GM12878 (cell line): ENCODE results near the gene AGPAT2. TPM values are rescaled to one million over a fixed set of nuclear protein-coding genes. Genes with fewer than 3 reads are reported as not detected.

Source experiments
- ASH2L ChIP-seq: fragments of 300-600, 200-600 bp; sonication (generic); IDR thresholded peaks from 2 replicates; pipeline ENCODE4 v1.6.1; 2017; ENCODE audit warnings: low read depth, mild to moderate bottlenecking, borderline replicate concordance
- CBX5 ChIP-seq: sonication (generic); IDR thresholded peaks from 2 replicates; pipeline ENCODE4 v1.6.1; 2016; ENCODE audit warnings: low read depth, moderate library complexity, mild to moderate bottlenecking, inconsistent platforms
- HCFC1 ChIP-seq: fragments of 150-350 bp; IDR thresholded peaks from 2 replicates; pipeline ENCODE4 v1.6.1; 2014; ENCODE audit warnings: low read length
- JUND ChIP-seq: IDR thresholded peaks from 2 replicates; pipeline ENCODE4 v1.6.1; 2012; ENCODE audit warnings: low read depth, mild to moderate bottlenecking, low read length, improper control_type of control experiment, moderate library complexity
- NR2C1 ChIP-seq: fragments of 450-650 bp; IDR thresholded peaks from 2 replicates; pipeline ENCODE4 v1.6.1; 2017; ENCODE audit warnings: antibody characterized with exemption, mild to moderate bottlenecking, moderate library complexity
- NR2F1 ChIP-seq: fragments of 450-650 bp; conservative IDR thresholded peaks from 2 replicates; pipeline ENCODE4 v1.6.1; 2017; ENCODE audit warnings: mild to moderate bottlenecking
- PML ChIP-seq: IDR thresholded peaks from 2 replicates; pipeline ENCODE4 v1.6.1; 2012; ENCODE audit warnings: low read length, inconsistent platforms
- POU2F2 ChIP-seq: IDR thresholded peaks from 3 replicates; pipeline ENCODE4 v1.6.1; 2011; ENCODE audit warnings: low read depth, mild to moderate bottlenecking, low read length, borderline replicate concordance
- RCOR1 ChIP-seq: conservative IDR thresholded peaks from 2 replicates; pipeline ENCODE4 v1.6.1; 2012; ENCODE audit warnings: low read depth, low read length, improper control_type of control experiment
- SUZ12 ChIP-seq: fragments of 200-600 bp; sonication (generic); IDR thresholded peaks from one replicate; pipeline ENCODE4 v1.6.1; 2018; ENCODE audit warnings: antibody characterized with exemption, mild to moderate bottlenecking; ENCODE audit not compliant: unreplicated experiment
- TBL1XR1 ChIP-seq: IDR thresholded peaks from 2 replicates; pipeline ENCODE4 v1.6.1; 2012; ENCODE audit warnings: low read depth, low read length, improper control_type of control experiment
- polyA plus RNA-seq, 11 experiments: library from polyadenylated mRNA; depleted of rRNA in 4 of 11; unstranded in 6 of 11; stranded (reverse) in 5 of 11; fragments of >200 nt; fragmentation: Nextera tagmentation in 4 of 11; fragmentation: Illumina TruSeq in 1 of 11; extraction: Ambion mirVana in 4 of 11; extraction: Trizol in 1 of 11; gene quantifications; 1 replicate in 1 of 11; 2 replicates in 10 of 11; pipeline versions ENCODE4 v1.2.1 to v1.2.3, GENCODE V29; 2011 to 2016; ENCODE audit warnings: inconsistent platforms in 2 of 11, missing spikeins in 2 of 11, low read depth in 1 of 11
- total RNA-seq, 4 experiments: library from RNA; depleted of rRNA in 3 of 4; stranded (reverse); fragments of >200 nt in 3 of 4; fragmentation: Illumina TruSeq in 1 of 4; extraction: Trizol in 1 of 4; gene quantifications; 2 replicates each; pipeline versions ENCODE4 v1.2.1 to v1.2.3, GENCODE V29; 2013 to 2021
- TF ChIP-seq, protein P1 (sequence below): fragments of 450-650 bp; IDR thresholded peaks from 2 replicates; pipeline ENCODE4 v1.6.1; 2017; ENCODE audit warnings: mild to moderate bottlenecking, moderate library complexity
- TF ChIP-seq, protein P2 (sequence below): IDR thresholded peaks from 2 replicates; pipeline ENCODE4 v1.6.1; 2012; ENCODE audit warnings: low read depth, low read length, improper control_type of control experiment
- TF ChIP-seq, protein P3 (sequence below): fragments of 450-650 bp; IDR thresholded peaks from 2 replicates; pipeline ENCODE4 v1.6.1; 2017; ENCODE audit warnings: mild to moderate bottlenecking, moderate library complexity
- TF ChIP-seq, protein P4 (sequence below): fragments of 450-650 bp; IDR thresholded peaks from 2 replicates; pipeline ENCODE4 v1.6.1; 2016; ENCODE audit warnings: mild to moderate bottlenecking, moderate library complexity, borderline replicate concordance

Gene AGPAT2
- total and polyA plus RNA-seq, 10 of the 15 experiments (the other 5 are each of a cell fraction or from before 2014, with no cell fraction given): 0.10 to 28.5 (median 18.2) TPM

DNA sequence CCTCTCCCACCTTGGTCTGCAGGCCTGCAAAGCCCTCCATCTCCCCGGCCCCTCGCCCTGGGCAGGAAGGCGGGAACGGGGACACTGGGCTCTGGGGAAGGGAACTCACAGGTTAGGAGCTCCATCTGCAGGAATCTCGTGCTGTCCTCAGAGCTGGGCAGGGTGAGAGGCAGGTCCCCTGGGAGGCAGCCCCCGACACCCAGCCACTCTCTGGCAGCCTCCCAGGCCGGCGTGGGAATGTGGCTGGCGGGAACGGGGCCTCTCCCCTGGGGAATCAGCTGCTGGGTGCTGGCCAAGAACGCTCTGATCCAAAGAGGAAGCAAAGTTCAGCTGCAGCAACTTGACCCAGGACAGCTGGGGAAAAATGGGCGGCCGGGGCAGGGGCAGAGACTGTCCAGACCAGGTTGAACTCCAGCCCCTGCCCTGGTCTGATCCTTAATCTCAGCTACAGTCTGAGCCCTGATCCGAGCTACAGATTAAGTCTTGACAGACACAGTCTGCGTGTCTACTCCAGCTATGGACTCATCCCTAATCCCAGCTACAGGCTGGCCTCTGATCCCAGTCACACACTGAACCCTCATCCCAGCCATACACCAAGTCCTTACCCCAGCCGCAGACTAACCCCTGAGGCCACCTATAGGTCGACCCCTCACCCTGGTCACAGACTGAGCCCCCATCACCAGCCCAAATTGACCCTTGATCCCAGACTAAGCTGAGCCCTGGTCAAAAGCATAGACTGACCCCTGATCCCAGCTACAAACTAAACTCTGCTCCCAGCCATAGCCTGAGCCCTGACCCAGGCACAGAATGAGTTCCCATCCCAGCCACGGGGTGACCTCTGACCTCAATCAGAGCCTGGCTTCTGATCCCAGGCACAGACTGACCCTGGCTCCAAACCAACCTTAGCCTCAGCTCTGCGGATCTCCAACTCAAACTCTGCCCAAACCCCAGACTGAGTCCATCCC lies 61.9 kb downstream of the AGPAT2 start (continued):
- TF ChIP-seq, protein P1, sequence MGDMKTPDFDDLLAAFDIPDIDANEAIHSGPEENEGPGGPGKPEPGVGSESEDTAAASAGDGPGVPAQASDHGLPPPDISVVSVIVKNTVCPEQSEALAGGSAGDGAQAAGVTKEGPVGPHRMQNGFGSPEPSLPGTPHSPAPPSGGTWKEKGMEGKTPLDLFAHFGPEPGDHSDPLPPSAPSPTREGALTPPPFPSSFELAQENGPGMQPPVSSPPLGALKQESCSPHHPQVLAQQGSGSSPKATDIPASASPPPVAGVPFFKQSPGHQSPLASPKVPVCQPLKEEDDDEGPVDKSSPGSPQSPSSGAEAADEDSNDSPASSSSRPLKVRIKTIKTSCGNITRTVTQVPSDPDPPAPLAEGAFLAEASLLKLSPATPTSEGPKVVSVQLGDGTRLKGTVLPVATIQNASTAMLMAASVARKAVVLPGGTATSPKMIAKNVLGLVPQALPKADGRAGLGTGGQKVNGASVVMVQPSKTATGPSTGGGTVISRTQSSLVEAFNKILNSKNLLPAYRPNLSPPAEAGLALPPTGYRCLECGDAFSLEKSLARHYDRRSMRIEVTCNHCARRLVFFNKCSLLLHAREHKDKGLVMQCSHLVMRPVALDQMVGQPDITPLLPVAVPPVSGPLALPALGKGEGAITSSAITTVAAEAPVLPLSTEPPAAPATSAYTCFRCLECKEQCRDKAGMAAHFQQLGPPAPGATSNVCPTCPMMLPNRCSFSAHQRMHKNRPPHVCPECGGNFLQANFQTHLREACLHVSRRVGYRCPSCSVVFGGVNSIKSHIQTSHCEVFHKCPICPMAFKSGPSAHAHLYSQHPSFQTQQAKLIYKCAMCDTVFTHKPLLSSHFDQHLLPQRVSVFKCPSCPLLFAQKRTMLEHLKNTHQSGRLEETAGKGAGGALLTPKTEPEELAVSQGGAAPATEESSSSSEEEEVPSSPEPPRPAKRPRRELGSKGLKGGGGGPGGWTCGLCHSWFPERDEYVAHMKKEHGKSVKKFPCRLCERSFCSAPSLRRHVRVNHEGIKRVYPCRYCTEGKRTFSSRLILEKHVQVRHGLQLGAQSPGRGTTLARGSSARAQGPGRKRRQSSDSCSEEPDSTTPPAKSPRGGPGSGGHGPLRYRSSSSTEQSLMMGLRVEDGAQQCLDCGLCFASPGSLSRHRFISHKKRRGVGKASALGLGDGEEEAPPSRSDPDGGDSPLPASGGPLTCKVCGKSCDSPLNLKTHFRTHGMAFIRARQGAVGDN: no peak
- TF ChIP-seq RCOR1 (no peak), SUZ12 (no peak), TBL1XR1 (no peak), PML (no peak), HCFC1 (no peak), POU2F2 (no peak), JUND (no peak), NR2F1 (peak; percentile 47), CBX5 (no peak), NR2C1 (no peak), ASH2L (no peak)
- TF ChIP-seq, protein P2, sequence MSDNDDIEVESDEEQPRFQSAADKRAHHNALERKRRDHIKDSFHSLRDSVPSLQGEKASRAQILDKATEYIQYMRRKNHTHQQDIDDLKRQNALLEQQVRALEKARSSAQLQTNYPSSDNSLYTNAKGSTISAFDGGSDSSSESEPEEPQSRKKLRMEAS: no peak
- TF ChIP-seq, protein P3, sequence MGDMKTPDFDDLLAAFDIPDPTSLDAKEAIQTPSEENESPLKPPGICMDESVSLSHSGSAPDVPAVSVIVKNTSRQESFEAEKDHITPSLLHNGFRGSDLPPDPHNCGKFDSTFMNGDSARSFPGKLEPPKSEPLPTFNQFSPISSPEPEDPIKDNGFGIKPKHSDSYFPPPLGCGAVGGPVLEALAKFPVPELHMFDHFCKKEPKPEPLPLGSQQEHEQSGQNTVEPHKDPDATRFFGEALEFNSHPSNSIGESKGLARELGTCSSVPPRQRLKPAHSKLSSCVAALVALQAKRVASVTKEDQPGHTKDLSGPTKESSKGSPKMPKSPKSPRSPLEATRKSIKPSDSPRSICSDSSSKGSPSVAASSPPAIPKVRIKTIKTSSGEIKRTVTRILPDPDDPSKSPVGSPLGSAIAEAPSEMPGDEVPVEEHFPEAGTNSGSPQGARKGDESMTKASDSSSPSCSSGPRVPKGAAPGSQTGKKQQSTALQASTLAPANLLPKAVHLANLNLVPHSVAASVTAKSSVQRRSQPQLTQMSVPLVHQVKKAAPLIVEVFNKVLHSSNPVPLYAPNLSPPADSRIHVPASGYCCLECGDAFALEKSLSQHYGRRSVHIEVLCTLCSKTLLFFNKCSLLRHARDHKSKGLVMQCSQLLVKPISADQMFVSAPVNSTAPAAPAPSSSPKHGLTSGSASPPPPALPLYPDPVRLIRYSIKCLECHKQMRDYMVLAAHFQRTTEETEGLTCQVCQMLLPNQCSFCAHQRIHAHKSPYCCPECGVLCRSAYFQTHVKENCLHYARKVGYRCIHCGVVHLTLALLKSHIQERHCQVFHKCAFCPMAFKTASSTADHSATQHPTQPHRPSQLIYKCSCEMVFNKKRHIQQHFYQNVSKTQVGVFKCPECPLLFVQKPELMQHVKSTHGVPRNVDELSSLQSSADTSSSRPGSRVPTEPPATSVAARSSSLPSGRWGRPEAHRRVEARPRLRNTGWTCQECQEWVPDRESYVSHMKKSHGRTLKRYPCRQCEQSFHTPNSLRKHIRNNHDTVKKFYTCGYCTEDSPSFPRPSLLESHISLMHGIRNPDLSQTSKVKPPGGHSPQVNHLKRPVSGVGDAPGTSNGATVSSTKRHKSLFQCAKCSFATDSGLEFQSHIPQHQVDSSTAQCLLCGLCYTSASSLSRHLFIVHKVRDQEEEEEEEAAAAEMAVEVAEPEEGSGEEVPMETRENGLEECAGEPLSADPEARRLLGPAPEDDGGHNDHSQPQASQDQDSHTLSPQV: no peak
- TF ChIP-seq, protein P4, sequence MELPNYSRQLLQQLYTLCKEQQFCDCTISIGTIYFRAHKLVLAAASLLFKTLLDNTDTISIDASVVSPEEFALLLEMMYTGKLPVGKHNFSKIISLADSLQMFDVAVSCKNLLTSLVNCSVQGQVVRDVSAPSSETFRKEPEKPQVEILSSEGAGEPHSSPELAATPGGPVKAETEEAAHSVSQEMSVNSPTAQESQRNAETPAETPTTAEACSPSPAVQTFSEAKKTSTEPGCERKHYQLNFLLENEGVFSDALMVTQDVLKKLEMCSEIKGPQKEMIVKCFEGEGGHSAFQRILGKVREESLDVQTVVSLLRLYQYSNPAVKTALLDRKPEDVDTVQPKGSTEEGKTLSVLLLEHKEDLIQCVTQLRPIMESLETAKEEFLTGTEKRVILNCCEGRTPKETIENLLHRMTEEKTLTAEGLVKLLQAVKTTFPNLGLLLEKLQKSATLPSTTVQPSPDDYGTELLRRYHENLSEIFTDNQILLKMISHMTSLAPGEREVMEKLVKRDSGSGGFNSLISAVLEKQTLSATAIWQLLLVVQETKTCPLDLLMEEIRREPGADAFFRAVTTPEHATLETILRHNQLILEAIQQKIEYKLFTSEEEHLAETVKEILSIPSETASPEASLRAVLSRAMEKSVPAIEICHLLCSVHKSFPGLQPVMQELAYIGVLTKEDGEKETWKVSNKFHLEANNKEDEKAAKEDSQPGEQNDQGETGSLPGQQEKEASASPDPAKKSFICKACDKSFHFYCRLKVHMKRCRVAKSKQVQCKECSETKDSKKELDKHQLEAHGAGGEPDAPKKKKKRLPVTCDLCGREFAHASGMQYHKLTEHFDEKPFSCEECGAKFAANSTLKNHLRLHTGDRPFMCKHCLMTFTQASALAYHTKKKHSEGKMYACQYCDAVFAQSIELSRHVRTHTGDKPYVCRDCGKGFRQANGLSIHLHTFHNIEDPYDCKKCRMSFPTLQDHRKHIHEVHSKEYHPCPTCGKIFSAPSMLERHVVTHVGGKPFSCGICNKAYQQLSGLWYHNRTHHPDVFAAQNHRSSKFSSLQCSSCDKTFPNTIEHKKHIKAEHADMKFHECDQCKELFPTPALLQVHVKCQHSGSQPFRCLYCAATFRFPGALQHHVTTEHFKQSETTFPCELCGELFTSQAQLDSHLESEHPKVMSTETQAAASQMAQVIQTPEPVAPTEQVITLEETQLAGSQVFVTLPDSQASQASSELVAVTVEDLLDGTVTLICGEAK: no peak
